ENCODE data around the gene TDRD12. TPM values are rescaled to one million over a fixed set of nuclear protein-coding genes. Genes with fewer than 3 reads are reported as not detected.
A peak's percentile ranks its signal among the peaks of the same experiment; 100 is the strongest.

TDRD12 gene
- polyA plus RNA-seq (2012; ENCODE audit: insufficient read depth, insufficient read length), result not detected

GRCh38 chr19:32719611-32720059 is at the start of gene TDRD12:
Gene TDRD12 (plus strand): TSS chr19:32719767. CDS start chr19:32720073, 306 bp downstream.
- no peak for DNase-seq (ENCODE audit: low read depth, low spot score)
- no peak within 1 kb of the TSS for H3K4me3 ChIP-seq (ENCODE audit: low read length)

- H3K4me3 ChIP-seq (ENCODE audit: low read length), result no peak overlapping the region
- DNase-seq (ENCODE audit: low read depth, low spot score), result no peak
Observed at GRCh38 chr19:32671883-32672593, 47.5 kb upstream of the TDRD12 start.

- no peak overlapping the region for H3K4me3 ChIP-seq (ENCODE audit: low read length)
Observed at GRCh38 chr19:32672841-32673240, 46.7 kb upstream of the TDRD12 start.

GRCh38 chr19:32673573-32673972 is 46.0 kb upstream of the TDRD12 start:
- no peak overlapping the region; the same call in 1 of the 2 replicates for H3K4me3 ChIP-seq (ENCODE audit: low read length)
- DNase-seq (ENCODE audit: low read depth, low spot score), result no peak

More at GRCh38 chr19:32672841-32673240, 46.7 kb upstream of the TDRD12 start:
- DNase-seq (ENCODE audit: low read depth, low spot score), result no peak

GRCh38 chr19:32674153-32674930 is 45.2 kb upstream of the TDRD12 start:
- peak overlapping the region; percentile 70 for H3K4me3 ChIP-seq (ENCODE audit: low read length)
- DNase-seq (ENCODE audit: low read depth, low spot score), result no peak

DNA sequence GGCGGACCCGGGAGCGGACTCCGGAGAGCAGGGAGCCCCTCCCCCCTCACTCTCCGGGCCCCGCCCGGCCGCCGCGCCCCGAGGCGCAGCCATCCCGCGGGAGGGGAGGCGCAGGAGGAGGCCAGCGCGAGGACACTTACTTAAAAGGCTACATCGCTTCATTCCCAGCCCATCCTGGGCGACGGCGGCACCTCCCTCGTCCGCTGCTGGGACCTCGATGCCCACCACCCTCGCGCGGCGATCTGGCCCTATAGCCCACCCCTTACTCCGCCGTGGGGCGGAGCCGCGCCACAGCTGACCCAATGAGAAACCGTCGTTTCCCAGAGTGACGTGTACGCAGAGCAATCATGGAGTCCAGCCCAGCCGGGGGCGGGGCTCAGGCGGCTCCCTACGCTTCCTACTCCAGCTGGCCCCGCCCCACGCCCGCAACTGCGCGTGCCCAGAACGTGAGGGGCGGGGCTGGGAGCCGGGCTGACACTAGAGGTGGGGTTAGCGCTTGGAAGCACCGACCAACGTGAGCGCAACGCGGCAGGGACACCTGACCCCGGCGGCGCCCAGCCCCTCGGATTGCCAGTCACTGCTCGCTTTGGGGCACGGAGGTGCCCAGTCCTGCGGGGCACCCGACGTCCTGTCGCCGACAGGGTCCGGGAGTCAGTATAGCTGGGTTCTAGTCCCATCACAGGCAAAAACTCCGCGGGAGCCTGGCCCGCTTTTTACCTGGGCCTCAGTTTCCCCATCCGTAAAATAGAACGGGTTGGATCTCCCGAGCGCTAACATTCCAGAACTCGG is 44.4 kb upstream of the TDRD12 start, which contains the start of gene ANKRD27:
Gene ANKRD27 (minus strand): TSS at position 250 of the 789 bp plus-strand sequence. CDS start 16,165 bp downstream, outside the sequence.
- peak; percentile 95 for DNase-seq (ENCODE audit: low read depth, low spot score)
- H3K4me3 ChIP-seq (ENCODE audit: low read length), result peak within 1 kb of the TSS; percentile 70

- H3K4me3 ChIP-seq (ENCODE audit: low read length), result peak within 1 kb of the TSS; percentile 70
- peak; percentile 38 for DNase-seq (ENCODE audit: low read depth, low spot score)
Observed at GRCh38 chr19:32675720-32676185, 43.8 kb upstream of the TDRD12 start, which contains the start of gene RGS9BP. Gene RGS9BP (plus strand): TSS chr19:32675848. CDS start chr19:32676264, 416 bp downstream.

- H3K4me3 ChIP-seq (ENCODE audit: low read length), result peak overlapping the region; percentile 70
- DNase-seq (ENCODE audit: low read depth, low spot score), result no peak
Observed at GRCh38 chr19:32676186-32676894, 43.2 kb upstream of the TDRD12 start.

DNA sequence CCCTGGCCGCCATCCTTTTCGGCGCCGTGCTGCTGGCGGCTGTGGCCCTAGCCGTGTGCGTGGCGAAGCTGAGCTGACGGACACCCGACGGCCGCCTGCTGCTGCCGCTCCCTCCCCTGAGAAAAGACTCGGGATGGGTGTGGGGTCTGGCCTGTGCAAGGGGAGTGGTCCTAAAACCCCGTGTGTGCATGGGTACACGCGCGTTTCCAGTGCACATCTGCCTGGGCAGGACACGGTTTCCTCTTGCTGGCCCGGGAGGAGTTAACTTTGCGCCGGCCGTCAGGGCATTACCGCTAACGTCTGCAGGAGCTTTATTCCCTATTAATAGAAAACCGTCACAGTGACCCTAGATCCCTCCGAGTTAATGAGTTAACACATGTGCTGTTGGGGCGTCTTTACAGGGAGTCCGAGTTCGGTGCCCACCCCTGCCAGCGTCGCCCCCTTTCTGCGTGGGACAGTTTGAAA is 42.6 kb upstream of the TDRD12 start:
- DNase-seq (ENCODE audit: low read depth, low spot score), result no peak
- no peak overlapping the region for H3K4me3 ChIP-seq (ENCODE audit: low read length)

- H3K4me3 ChIP-seq (ENCODE audit: low read length), result no peak overlapping the region
- no peak for DNase-seq (ENCODE audit: low read depth, low spot score)
Observed at GRCh38 chr19:32677657-32678056, 41.9 kb upstream of the TDRD12 start.

- DNase-seq (ENCODE audit: low read depth, low spot score), result no peak
Observed at GRCh38 chr19:32680986-32681385, 38.6 kb upstream of the TDRD12 start.

DNA sequence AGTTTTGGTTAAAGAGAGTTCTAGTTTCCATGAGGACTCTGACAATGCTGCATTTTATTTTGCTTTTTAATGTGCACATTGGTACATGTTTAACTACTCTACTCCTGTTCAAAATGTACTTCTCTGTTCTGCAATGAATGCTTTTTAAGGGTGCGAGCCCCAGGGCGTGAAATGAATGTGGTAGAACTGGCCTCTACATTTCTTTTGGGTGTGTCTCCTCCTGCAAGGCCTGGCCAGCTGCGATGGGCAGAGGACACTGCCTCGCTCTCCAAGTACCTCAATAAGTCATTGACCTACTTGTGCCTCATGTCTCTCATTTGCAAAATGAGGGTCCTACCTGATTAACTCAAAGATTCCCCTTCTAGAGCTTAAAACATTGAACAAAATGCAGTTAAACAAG is 37.2 kb upstream of the TDRD12 start:
- DNase-seq (ENCODE audit: low read depth, low spot score), result no peak
- no peak overlapping the region for H3K4me3 ChIP-seq (ENCODE audit: low read length)

More at GRCh38 chr19:32680986-32681385, 38.6 kb upstream of the TDRD12 start:
- no peak overlapping the region for H3K4me3 ChIP-seq (ENCODE audit: low read length)

DNA sequence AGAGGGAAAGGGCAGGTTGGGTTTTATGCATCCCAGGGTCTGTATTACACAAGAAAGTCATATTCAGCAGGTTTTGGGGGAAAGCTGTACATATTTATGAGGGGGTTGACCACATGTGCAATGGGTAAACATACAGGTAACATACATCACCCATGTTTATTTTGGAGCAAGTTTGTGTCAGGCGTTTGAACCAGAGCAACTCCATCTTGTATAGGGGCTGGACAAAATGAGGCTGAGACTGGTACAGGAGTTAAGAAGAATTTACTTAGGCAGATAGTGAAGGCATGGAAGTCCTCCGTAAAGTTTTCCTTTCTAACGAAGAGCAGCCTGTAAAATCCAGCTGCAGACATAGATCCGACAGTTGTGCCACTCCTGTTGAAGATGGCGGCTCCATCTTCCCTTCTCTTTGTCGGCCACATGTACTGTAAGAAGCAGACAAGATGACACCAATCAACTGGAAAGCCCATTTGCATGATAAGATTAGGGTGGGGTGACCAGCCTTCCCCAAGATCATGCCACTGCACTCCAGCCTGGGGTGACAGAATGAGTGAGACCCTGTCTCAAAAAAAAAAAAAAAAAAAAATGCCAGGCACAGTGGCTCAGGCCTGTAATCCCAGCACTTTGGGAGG is 32.6 kb upstream of the TDRD12 start:
- no peak for DNase-seq (ENCODE audit: low read depth, low spot score)
- H3K4me3 ChIP-seq (ENCODE audit: low read length), result no peak overlapping the region

GRCh38 chr19:32687681-32688080 is 31.9 kb upstream of the TDRD12 start:
- H3K4me3 ChIP-seq (ENCODE audit: low read length), result no peak overlapping the region
- DNase-seq (ENCODE audit: low read depth, low spot score), result no peak

GRCh38 chr19:32688311-32688710 is 31.3 kb upstream of the TDRD12 start:
- no peak for DNase-seq (ENCODE audit: low read depth, low spot score)

GRCh38 chr19:32691291-32691951 is 28.1 kb upstream of the TDRD12 start, which contains the start of gene NUDT19:
Gene NUDT19 (plus strand): TSS chr19:32691821. CDS start chr19:32691961, 140 bp downstream.
- DNase-seq (ENCODE audit: low read depth, low spot score), result no peak
- peak within 1 kb of the TSS; percentile 15 for H3K4me3 ChIP-seq (ENCODE audit: low read length)

More at GRCh38 chr19:32688311-32688710, 31.3 kb upstream of the TDRD12 start:
- H3K4me3 ChIP-seq (ENCODE audit: low read length), result no peak overlapping the region

Measured in Jurkat, Clone E6-1 (cell line).